ENCODE data around the gene KIAA0513. TPM values are rescaled to one million over a fixed set of nuclear protein-coding genes. Genes with fewer than 3 reads are reported as not detected.

The KIAA0513 gene
- total and polyA plus RNA-seq, 10 of the 15 experiments (the other 5 are each of a cell fraction or from before 2014, with no cell fraction given): 0.14 to 5.8 (median 2.0) TPM

GRCh38 chr16:85136213-85136701 lies 108.7 kb downstream of the KIAA0513 start (continued):
- TF ChIP-seq ZSCAN29 (IDR thresholded peaks at IDR 0.05) (no peak), MTA2 (IDR thresholded peaks at IDR 0.05; ENCODE audit: low read depth) (0 out of 2 replicates have a peak, but pooled peaks have one; percentile 33), GABPA (IDR thresholded peaks at IDR 0.05; ENCODE audit: low read depth) (peak; percentile 58), CUX1 (IDR thresholded peaks at IDR 0.05; ENCODE audit: insufficient replicate concordance, low read depth, low read length) (no peak), BCLAF1 (IDR thresholded peaks at IDR 0.05) (no peak), CREB1 (IDR thresholded peaks at IDR 0.05; ENCODE audit: low read depth) (no peak), RAD51 (IDR thresholded peaks at IDR 0.05) (no peak), DPF2 (IDR thresholded peaks at IDR 0.05) (0 out of 2 replicates have a peak, but pooled peaks have one; percentile 26), SUPT20H (IDR thresholded peaks at IDR 0.05; ENCODE audit: borderline replicate concordance, control insufficient read depth, low read depth, low read length) (no peak), FOXK2 (IDR thresholded peaks at IDR 0.05) (no peak), CEBPB (IDR thresholded peaks at IDR 0.05; ENCODE audit: borderline replicate concordance in 1 of 2, low read depth in 2 of 2, low read length in 2 of 2) (no peak), KLF5 (IDR thresholded peaks at IDR 0.05; ENCODE audit: partially characterized antibody) (no peak), TCF12 (IDR thresholded peaks at IDR 0.05; ENCODE audit: low read depth, low read length) (peak; percentile 55; the same call in 1 of the 2 replicates), ZBTB4 (CRISPR knock-in tag; IDR thresholded peaks at IDR 0.05) (no peak), SUZ12 (IDR thresholded peaks at IDR 0.05; ENCODE audit: unreplicated experiment) (no peak), CBFB (IDR thresholded peaks at IDR 0.05; ENCODE audit: low read depth) (no peak), SMAD1 (IDR thresholded peaks at IDR 0.05; ENCODE audit: low read depth, partially characterized antibody) (no peak), ATF3 (IDR thresholded peaks at IDR 0.05; ENCODE audit: borderline replicate concordance, extremely low read depth, low read depth, low read length) (no peak), STAT3 (IDR thresholded peaks at IDR 0.05; ENCODE audit: low read depth, low read length) (no peak), TCF7 (IDR thresholded peaks at IDR 0.05; ENCODE audit: borderline replicate concordance) (no peak)

Data from GM12878 (cell line).